ENCODE measurements around the gene LRSAM1.

The LRSAM1 gene

GRCh38 chr9:127428348-127428747, 23.0 kb upstream of the LRSAM1 start:
- no peak for DNase-seq (ENCODE audit: low read depth)
- TF ChIP-seq CTCF (conservative IDR thresholded peaks at IDR 0.05; ENCODE audit: low read depth, low read length): no peak

GRCh38 chr9:127430415-127430814, 20.9 kb upstream of the LRSAM1 start:
- no peak overlapping the region for H3K4me3 ChIP-seq (ENCODE audit: low read length)
- no peak for TF ChIP-seq CTCF (conservative IDR thresholded peaks at IDR 0.05; ENCODE audit: low read depth, low read length)
- no peak for DNase-seq (ENCODE audit: low read depth)

More at GRCh38 chr9:127428348-127428747, 23.0 kb upstream of the LRSAM1 start:
- H3K4me3 ChIP-seq (ENCODE audit: low read length): no peak overlapping the region

GRCh38 chr9:127437497-127438264, 13.6 kb upstream of the LRSAM1 start:
- no peak for TF ChIP-seq CTCF (conservative IDR thresholded peaks at IDR 0.05; ENCODE audit: low read depth, low read length)
- no peak for DNase-seq (ENCODE audit: low read depth)
- H3K4me3 ChIP-seq (ENCODE audit: low read length): no peak overlapping the region

- no peak for TF ChIP-seq CTCF (conservative IDR thresholded peaks at IDR 0.05; ENCODE audit: low read depth, low read length)
- H3K4me3 ChIP-seq (ENCODE audit: low read length): no peak overlapping the region
- DNase-seq (ENCODE audit: low read depth): no peak
Observed at GRCh38 chr9:127438394-127438793, 12.9 kb upstream of the LRSAM1 start.

- no peak for DNase-seq (ENCODE audit: low read depth)
- H3K4me3 ChIP-seq (ENCODE audit: low read length): no peak overlapping the region
- no peak for TF ChIP-seq CTCF (conservative IDR thresholded peaks at IDR 0.05; ENCODE audit: low read depth, low read length)
Observed at GRCh38 chr9:127444283-127444920, 6.9 kb upstream of the LRSAM1 start.

GRCh38 chr9:127444921-127445850, 6.1 kb upstream of the LRSAM1 start:
- H3K4me3 ChIP-seq (ENCODE audit: low read length): no peak overlapping the region
- TF ChIP-seq CTCF (conservative IDR thresholded peaks at IDR 0.05; ENCODE audit: low read depth, low read length): no peak
- no peak for DNase-seq (ENCODE audit: low read depth)

All from retinal pigment epithelial cell (primary cell).